ENCODE results near the gene SMG5.
"Not testable (repeated sequence)": the region's sequence is repeated elsewhere in the genome, so short reads cannot be mapped to it uniquely, and the experiment has no call there.

SMG5 gene

GRCh38 chr1:156241311-156241811, 41.3 kb downstream of the SMG5 start:
- no peak for DNase-seq

DNA sequence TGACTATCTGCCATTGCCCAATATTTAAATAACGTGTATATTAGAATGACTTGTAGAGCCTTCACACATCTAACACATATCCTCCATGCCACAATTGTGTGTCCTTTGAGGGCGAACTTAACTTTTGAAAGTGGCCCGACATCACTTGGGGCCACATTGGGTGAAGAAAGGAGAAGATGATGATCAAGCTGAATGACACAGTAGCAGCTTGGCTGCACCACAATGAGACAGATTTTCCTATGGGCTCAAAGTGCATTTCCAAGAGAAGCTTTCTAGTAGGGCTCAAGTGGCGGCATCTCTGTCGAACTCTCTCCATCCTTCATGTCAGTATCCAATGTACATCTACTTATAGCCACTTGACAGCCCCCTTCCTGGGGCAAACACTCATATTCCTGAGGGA, 44.4 kb downstream of the SMG5 start:
- DNase-seq: no peak

DNA sequence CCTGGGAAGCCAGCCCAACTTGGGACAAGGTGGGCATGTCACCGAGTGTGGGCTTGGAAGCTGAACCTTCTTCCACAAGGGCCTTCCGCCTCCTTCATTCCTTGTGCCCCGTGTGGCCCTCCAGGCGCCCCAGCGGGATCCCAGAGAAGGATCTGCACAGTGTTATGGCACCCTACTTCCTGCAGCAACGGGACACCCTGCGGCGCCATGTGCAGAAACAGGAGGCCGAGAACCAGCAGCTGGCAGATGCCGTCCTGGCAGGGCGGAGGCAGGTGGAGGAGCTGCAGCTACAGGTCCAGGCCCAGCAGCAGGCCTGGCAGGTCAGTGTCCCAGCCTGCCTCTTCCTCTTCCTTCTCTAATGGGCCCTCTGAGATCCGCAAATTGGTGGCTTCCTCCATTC, 46.5 kb downstream of the SMG5 start:
- no peak for DNase-seq

DNA sequence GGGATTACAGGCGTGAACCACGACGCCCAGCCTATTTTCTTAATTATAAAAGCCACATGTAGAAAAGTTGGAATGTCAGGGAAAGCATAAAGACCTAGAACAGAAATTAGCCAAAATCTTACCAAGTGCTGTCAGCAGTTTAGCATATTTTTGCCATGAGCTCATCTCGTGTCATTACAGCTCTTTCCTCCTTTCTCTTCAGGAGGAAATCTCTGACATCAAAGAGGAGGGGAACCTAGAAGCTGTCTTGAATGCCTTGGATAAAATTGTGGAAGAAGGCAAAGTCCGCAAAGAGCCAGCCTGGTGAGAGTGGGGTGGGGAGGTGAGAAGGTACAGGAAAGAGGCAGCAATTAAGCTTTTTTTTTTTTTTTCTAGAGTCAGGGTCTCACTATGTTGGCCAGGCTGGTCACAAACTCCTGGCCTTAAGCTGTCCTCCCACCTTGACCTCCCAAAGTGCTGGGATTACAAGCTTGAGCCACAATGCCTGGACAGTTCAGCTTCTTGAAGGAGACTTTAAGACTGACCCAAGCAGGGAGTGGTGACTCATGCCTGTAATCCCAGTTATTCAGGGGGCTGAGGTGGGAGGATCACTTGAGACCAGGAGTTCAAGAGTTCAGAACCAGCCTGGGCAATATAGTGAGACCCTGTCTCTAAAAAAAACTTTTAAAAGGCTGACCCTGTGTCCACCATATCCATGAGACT, 49.0 kb downstream of the SMG5 start:
- no peak for DNase-seq

- DNase-seq: no peak
Observed at GRCh38 chr1:156232201-156232894, 50.3 kb downstream of the SMG5 start.

DNA sequence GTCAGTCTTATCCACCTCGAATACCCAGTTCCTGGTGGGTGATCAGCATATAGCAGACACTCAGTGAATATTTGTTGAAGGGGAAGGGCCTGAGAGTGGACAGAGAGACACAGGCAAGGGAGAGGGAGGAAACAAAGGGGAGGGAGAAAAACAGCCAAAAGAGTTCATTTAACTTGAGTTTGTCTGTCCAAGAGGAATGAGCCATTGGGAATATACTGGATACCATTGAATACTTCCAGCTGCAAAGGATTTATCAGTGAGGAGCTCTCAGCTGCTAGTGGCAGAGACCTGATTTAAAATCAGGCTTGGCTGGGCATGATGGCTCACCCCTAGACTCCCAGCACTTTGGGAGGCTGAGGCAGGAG, 52.2 kb downstream of the SMG5 start:
- DNase-seq: no peak

DNA sequence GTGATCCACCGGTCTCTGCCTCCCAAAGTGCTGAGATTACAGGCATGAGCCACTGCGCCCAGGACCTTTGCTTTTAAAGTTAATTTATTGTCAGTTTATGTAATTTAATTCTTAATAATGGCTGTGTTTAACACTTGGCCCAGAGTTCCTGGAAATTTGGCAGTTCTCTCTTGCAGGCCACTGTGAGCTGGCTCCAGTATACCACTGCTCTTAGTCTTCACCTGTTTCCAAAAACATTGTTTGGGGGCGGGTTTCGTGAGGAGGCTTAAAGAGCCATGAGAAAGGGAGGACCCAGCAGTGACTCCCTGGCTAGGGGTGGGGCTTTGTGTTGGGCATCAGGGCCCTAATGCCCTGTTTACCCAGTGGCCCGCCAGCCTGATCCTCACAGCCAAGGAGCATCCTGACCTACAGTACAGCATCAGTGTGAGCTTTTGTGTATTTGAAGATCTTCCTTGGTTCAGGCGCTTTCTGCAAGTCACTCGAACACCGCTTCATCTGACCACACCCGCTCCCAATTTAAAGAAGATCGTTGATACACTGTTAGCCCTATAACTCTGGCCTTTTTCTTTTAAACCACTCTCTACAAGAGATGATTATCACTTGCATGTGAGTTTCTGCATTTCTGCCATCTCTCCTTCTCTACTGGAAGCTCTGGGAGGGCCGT, 52.7 kb downstream of the SMG5 start:
- DNase-seq: no peak

- no peak for DNase-seq
Observed at GRCh38 chr1:156228501-156228900, 54.1 kb downstream of the SMG5 start.

DNA sequence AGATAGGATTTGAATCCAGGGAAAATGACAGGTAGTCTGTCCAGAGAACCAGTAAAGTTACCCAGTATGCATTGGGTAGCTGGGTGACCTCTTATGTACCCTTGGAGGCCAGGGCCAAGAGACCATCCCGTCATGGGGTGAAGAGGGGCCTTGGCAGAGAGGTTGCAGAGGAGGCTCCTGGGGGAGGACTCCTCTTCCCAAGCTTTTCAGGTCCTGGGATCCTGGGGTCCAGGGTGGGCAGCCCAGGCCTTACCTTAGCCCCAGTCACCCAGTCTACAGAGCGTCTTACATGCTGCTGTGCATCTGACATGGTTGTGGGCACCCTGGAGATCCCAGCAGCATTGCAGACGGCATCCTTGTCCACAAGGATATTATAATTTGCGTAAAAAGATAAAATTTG, 55.8 kb downstream of the SMG5 start:
- no peak for DNase-seq

- no peak for DNase-seq
Observed at GRCh38 chr1:156226116-156226538, 56.5 kb downstream of the SMG5 start.

DNA sequence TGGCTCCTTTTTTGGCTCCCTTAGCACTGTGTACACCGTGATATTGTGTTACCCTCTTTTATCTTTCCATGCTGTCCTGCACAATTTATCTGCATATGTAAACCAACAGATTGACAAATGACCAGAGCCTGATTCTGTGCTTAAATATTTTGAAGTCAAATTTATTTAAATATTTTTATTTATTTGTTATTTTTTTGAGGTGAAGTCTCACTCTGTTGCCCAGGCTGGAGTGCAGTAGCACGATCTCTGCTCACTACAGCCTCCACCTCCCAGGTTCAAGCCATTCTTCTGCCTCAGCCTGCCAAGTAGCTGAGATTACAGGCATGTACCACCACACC, 57.0 kb downstream of the SMG5 start:
- DNase-seq: no peak

DNA sequence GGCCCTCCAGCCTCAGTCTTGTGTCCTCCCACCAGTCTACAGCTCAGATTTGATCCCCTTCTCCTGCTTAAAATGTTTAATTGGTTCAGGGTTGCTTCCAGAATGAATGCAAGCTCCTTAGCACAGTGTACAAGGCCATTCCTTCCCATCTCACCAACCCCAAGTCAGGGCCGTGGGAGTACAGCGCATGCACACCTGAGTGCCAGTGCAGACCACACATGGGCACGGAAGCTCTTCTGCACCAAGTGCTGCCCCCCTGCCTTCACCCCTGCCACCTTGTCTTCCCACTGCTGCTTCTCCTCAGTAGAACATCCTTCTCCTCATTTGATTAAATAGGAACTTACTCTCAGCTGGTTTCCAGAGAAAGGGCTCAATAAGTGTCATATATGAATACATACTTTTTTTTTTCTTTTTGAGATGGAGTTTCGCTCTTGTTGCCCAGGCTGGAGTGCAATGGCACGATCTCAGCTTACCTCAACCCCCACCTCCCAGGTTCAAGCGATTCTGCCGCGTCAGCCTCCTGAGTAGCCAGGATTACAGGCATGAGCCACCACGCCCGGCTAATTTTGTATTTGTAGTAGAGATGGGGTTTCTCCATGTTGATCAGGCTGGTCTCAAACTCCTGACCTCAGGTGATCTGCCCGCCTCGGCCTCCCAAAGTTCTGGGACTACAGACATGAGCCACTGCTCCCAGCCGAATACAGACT, 60.5 kb downstream of the SMG5 start:
- DNase-seq: no peak

GRCh38 chr1:156220226-156220625, 62.4 kb downstream of the SMG5 start:
- DNase-seq: no peak

GRCh38 chr1:156217871-156218270, 64.8 kb downstream of the SMG5 start:
- DNase-seq: no peak

GRCh38 chr1:156216361-156217086, 66.1 kb downstream of the SMG5 start:
- not testable (repeated sequence) for DNase-seq

- no peak for DNase-seq
Observed at GRCh38 chr1:156214024-156214748, 68.4 kb downstream of the SMG5 start.

GRCh38 chr1:156213644-156213966, 69.0 kb downstream of the SMG5 start:
- DNase-seq: no peak

GRCh38 chr1:156212833-156213643, 69.6 kb downstream of the SMG5 start, which contains the start of gene PMF1:
TSS of gene PMF1 (plus strand) at chr1:156213007. CDS start at chr1:156213016, 9 bp downstream.
- DNase-seq: peak; percentile 71

- no peak for DNase-seq
Observed at GRCh38 chr1:156212130-156212529, 70.5 kb downstream of the SMG5 start.

DNA sequence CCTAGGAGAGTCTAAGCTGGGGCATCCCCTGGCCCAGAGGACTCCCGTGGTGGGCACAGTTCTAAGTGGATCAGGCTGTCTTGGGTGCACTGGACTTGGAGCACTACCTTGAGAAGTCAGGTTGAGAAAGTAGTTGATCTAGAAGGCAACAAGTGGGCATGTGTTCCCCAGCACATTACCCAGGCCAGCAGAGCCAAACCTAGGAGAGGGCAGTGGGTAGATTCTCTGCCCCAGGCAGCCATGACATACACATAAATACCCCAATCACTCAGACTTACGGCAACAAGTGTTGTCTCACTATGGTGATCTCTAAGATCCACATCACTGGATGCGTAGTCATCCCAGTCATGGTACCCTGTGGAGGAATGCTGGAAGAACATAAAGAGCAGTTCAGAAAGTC, 71.4 kb downstream of the SMG5 start:
- DNase-seq: no peak

DNA sequence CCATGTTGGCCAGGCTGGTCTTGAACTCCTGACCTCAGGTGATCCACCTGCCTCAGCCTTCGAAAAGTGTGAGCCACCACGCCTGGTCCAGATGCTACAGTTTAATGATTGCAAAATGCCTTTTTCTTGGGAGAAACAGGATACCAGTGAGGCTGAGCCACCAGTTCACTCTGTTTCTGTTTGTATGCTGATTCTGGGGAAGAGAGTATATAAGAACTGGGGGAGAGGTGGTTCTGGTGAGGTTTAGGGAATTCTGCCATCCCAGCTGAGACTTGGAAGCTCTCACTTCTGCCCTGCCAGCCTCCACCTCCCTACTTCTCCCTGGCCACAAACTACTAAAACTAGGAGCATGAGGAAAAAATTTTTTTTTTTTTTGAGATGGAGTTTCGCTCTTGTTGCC, 77.9 kb downstream of the SMG5 start:
- DNase-seq: no peak
